ENCODE measurements around the gene PCDHGA9. TPM values are rescaled to one million over a fixed set of nuclear protein-coding genes. Genes with fewer than 3 reads are reported as not detected.
A peak's percentile ranks its signal among the peaks of the same experiment; 100 is the strongest.
"Not testable (repeated sequence)": the region's sequence is repeated elsewhere in the genome, so short reads cannot be mapped to it uniquely, and the experiment has no call there.

Gene PCDHGA9
- polyA plus RNA-seq, 1 donor (not counting 4 experiments of a cell fraction or from before 2014, with no cell fraction given): 0.28 TPM

GRCh38 chr5:141373673-141374317 is 28.8 kb upstream of the PCDHGA9 start, which contains the start of gene PCDHGA6:
Gene PCDHGA6 (plus strand): TSS chr5:141373891. CDS start chr5:141374084, 193 bp downstream.
- Histone ChIP-seq H4K20me1 (ENCODE audit: control insufficient read depth, extremely low read depth, insufficient read depth, low read length) (no peaks in the 10 kb centered on the region), H2AFZ (ENCODE audit: control insufficient read depth, low read length) (peak within 1 kb of the TSS; percentile 11), H3K9me1 (ENCODE audit: control insufficient read depth, extremely low read depth, insufficient read depth, low read length) (no peaks in the 10 kb centered on the region), H3K4me2 (ENCODE audit: control insufficient read depth, extremely low read depth, insufficient read depth, low read depth, low read length) (peak within 1 kb of the TSS; percentile 7), H3K9me3 (ENCODE audit: control insufficient read depth, low read depth, low read length) (peaks cover 24% of the 10 kb centered on the region), H3K27ac (ENCODE audit: control insufficient read depth, insufficient read depth, low read length) (no peak within 1 kb of the TSS), H3K27me3 (ENCODE audit: control insufficient read depth, extremely low read depth, insufficient read depth, low read length) (peaks cover 33% of the 10 kb centered on the region), H3K36me3 (ENCODE audit: control insufficient read depth in 2 of 2, extremely low read depth in 1 of 2, insufficient read depth in 2 of 2, low read length in 2 of 2) (no peaks in the 10 kb centered on the region), H3K9ac (ENCODE audit: control insufficient read depth, extremely low read depth, insufficient read depth, low read length) (no peak within 1 kb of the TSS), H3K4me3 (ENCODE audit: control insufficient read depth in 2 of 3, extremely low read depth in 1 of 3, insufficient read depth in 2 of 3, low read depth in 1 of 3, low read length in 3 of 3) (no peak within 1 kb of the TSS), H3K4me1 (ENCODE audit: control insufficient read depth, extremely low read depth, insufficient read depth, low read length) (no peaks in the 10 kb centered on the region), H3K79me2 (ENCODE audit: control insufficient read depth, insufficient read depth, low read length) (no peaks in the 10 kb centered on the region)
- FAIRE-seq: no peak
- dilution Hi-C loops (cut with MboI; ENCODE audit: extremely low pct_ligation_motif_present, low sequenced_read_pairs): no loop called here
- no peak for DNase-seq (ENCODE audit: low read depth, low spot score)
- TF ChIP-seq CTCF (optimal IDR thresholded peaks at IDR 0.05 in 1 of 3, IDR thresholded peaks at IDR 0.05 in 1 of 3, conservative IDR thresholded peaks at IDR 0.05 in 1 of 3; ENCODE audit: extremely low read depth in 1 of 3, insufficient read depth in 2 of 3, low read length in 3 of 3): peak in 2 of 3 experiments; percentile 31 to 33
- no peak for TF ChIP-seq EZH2 (IDR thresholded peaks at IDR 0.05; ENCODE audit: low read length)

GRCh38 chr5:141374627-141375026 is 28.0 kb upstream of the PCDHGA9 start:
- TF ChIP-seq CTCF (optimal IDR thresholded peaks at IDR 0.05 in 1 of 3, IDR thresholded peaks at IDR 0.05 in 1 of 3, conservative IDR thresholded peaks at IDR 0.05 in 1 of 3; ENCODE audit: extremely low read depth in 1 of 3, insufficient read depth in 2 of 3, low read length in 3 of 3): no peak
- TF ChIP-seq EZH2 (IDR thresholded peaks at IDR 0.05; ENCODE audit: low read length): no peak
- Histone ChIP-seq H3K9me1 (ENCODE audit: control insufficient read depth, extremely low read depth, insufficient read depth, low read length) (no peaks in the 10 kb centered on the region), H3K27ac (ENCODE audit: control insufficient read depth, insufficient read depth, low read length) (no peak overlapping the region), H3K4me2 (ENCODE audit: control insufficient read depth, extremely low read depth, insufficient read depth, low read depth, low read length) (no peak overlapping the region), H3K79me2 (ENCODE audit: control insufficient read depth, insufficient read depth, low read length) (no peaks in the 10 kb centered on the region), H3K9me3 (ENCODE audit: control insufficient read depth, low read depth, low read length) (peaks cover 24% of the 10 kb centered on the region), H3K9ac (ENCODE audit: control insufficient read depth, extremely low read depth, insufficient read depth, low read length) (no peak overlapping the region), H4K20me1 (ENCODE audit: control insufficient read depth, extremely low read depth, insufficient read depth, low read length) (no peaks in the 10 kb centered on the region), H3K36me3 (ENCODE audit: control insufficient read depth in 2 of 2, extremely low read depth in 1 of 2, insufficient read depth in 2 of 2, low read length in 2 of 2) (no peaks in the 10 kb centered on the region), H2AFZ (ENCODE audit: control insufficient read depth, low read length) (no peak overlapping the region), H3K4me1 (ENCODE audit: control insufficient read depth, extremely low read depth, insufficient read depth, low read length) (no peaks in the 10 kb centered on the region), H3K4me3 (ENCODE audit: control insufficient read depth in 2 of 3, extremely low read depth in 1 of 3, insufficient read depth in 2 of 3, low read depth in 1 of 3, low read length in 3 of 3) (no peak overlapping the region), H3K27me3 (ENCODE audit: control insufficient read depth, extremely low read depth, insufficient read depth, low read length) (peaks cover 33% of the 10 kb centered on the region)
- dilution Hi-C loops (cut with MboI; ENCODE audit: extremely low pct_ligation_motif_present, low sequenced_read_pairs): no loop called here
- DNase-seq (ENCODE audit: low read depth, low spot score) (no peak), FAIRE-seq (no peak)

- H3K36me3 ChIP-seq (ENCODE audit: control insufficient read depth in 2 of 2, extremely low read depth in 1 of 2, insufficient read depth in 2 of 2, low read length in 2 of 2); H4K20me1 ChIP-seq (ENCODE audit: control insufficient read depth, extremely low read depth, insufficient read depth, low read length); H3K4me1 ChIP-seq (ENCODE audit: control insufficient read depth, extremely low read depth, insufficient read depth, low read length); dilution Hi-C loops (cut with MboI; ENCODE audit: extremely low pct_ligation_motif_present, low sequenced_read_pairs); H3K27ac ChIP-seq (ENCODE audit: control insufficient read depth, insufficient read depth, low read length); H3K9me1 ChIP-seq (ENCODE audit: control insufficient read depth, extremely low read depth, insufficient read depth, low read length); H3K4me3 ChIP-seq (ENCODE audit: control insufficient read depth in 2 of 3, extremely low read depth in 1 of 3, insufficient read depth in 2 of 3, low read depth in 1 of 3, low read length in 3 of 3); H3K9ac ChIP-seq (ENCODE audit: control insufficient read depth, extremely low read depth, insufficient read depth, low read length); H3K4me2 ChIP-seq (ENCODE audit: control insufficient read depth, extremely low read depth, insufficient read depth, low read depth, low read length); FAIRE-seq; H3K79me2 ChIP-seq (ENCODE audit: control insufficient read depth, insufficient read depth, low read length); DNase-seq (ENCODE audit: low read depth, low spot score); H2AFZ ChIP-seq (ENCODE audit: control insufficient read depth, low read length): not testable (repeated sequence)
- Histone ChIP-seq H3K27me3 (ENCODE audit: control insufficient read depth, extremely low read depth, insufficient read depth, low read length) (peaks cover 26% of the 10 kb centered on the region), H3K9me3 (ENCODE audit: control insufficient read depth, low read depth, low read length) (peaks cover 23% of the 10 kb centered on the region)
Measured at GRCh38 chr5:141375444-141376155, 27.0 kb upstream of the PCDHGA9 start.

Measured in keratinocyte (primary cell).